Muscle layer of duodenum (tissue), 2 donors: ENCODE data around the gene KLHL4.
"Not testable (repeated sequence)": the region's sequence is repeated elsewhere in the genome, so short reads cannot be mapped to it uniquely, and the experiment has no call there.

Experiments
- H3K27ac ChIP-seq: one replicate; pipeline ENCODE4 v1.7.0; 2013; ENCODE audit warnings: mild to moderate bottlenecking, low read length
- H3K27me3 ChIP-seq: one replicate; pipeline ENCODE4 v1.7.0; 2013; ENCODE audit warnings: low read depth, mild to moderate bottlenecking, control low read depth, low read length
- H3K36me3 ChIP-seq, 2 donors: one replicate each; pipeline ENCODE4 v1.7.0; 2013; ENCODE audit warnings: low read length in 2 of 2, control low read depth in 1 of 2, mild to moderate bottlenecking in 1 of 2; ENCODE audit not compliant: insufficient read depth in 2 of 2, control insufficient read depth in 1 of 2
- H3K4me1 ChIP-seq, 2 donors: one replicate each; pipeline ENCODE4 v1.7.0; 2013; ENCODE audit warnings: low read length in 2 of 2, mild to moderate bottlenecking in 2 of 2, control low read depth in 1 of 2, moderate library complexity in 1 of 2; ENCODE audit not compliant: insufficient read depth in 2 of 2, control insufficient read depth in 1 of 2
- H3K4me3 ChIP-seq, 2 donors: one replicate each; pipeline ENCODE4 v1.7.0; 2013; ENCODE audit warnings: low read length in 2 of 2, low read depth in 1 of 2, mild to moderate bottlenecking in 1 of 2
- H3K9me3 ChIP-seq, 2 donors: one replicate each; pipeline ENCODE4 v1.7.0; 2013; ENCODE audit warnings: low read length in 2 of 2, control low read depth in 1 of 2, mild to moderate bottlenecking in 1 of 2; ENCODE audit not compliant: control insufficient read depth in 1 of 2
- donor health status: healthy.

The KLHL4 gene

DNA sequence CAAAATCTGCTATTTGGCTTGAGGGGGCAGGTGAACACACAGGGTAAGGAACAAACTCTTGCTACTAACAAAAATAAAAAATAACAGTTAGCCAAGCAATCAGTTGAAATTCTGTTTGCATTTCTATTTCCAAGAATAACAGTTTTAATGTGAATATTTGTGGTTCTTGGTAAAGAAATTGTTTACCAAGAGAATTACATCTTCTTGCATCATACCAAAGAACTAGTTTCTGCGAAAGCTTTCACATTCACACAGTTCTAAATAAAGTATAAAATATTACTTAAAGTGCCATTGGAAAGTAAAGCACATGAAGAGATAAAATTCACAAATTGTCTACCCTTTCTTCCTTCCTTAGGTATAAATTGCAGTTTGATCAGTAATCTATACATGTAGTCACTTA, 54.4 kb downstream of the KLHL4 start:
- H3K4me3 ChIP-seq: no peak overlapping the region
- H3K27me3 ChIP-seq: no peaks in the 10 kb centered on the region
- H3K9me3 ChIP-seq: no peaks in the 10 kb centered on the region
- H3K27ac ChIP-seq: no peak overlapping the region
- no peaks in the 10 kb centered on the region for H3K4me1 ChIP-seq
- H3K36me3 ChIP-seq: no peaks in the 10 kb centered on the region

- H3K4me1 ChIP-seq: no peaks in the 10 kb centered on the region
Observed at GRCh38 chrX:87572901-87573300, 55.3 kb downstream of the KLHL4 start.

GRCh38 chrX:87578978-87579377, 61.4 kb downstream of the KLHL4 start:
- H3K27ac ChIP-seq: no peak overlapping the region
- no peaks in the 10 kb centered on the region for H3K4me1 ChIP-seq
- H3K4me3 ChIP-seq: no peak overlapping the region
- H3K27me3 ChIP-seq: no peaks in the 10 kb centered on the region
- no peaks in the 10 kb centered on the region for H3K9me3 ChIP-seq
- H3K36me3 ChIP-seq: no peaks in the 10 kb centered on the region

More at GRCh38 chrX:87572901-87573300, 55.3 kb downstream of the KLHL4 start:
- H3K36me3 ChIP-seq: no peaks in the 10 kb centered on the region
- H3K27me3 ChIP-seq: no peaks in the 10 kb centered on the region
- H3K27ac ChIP-seq: no peak overlapping the region
- H3K9me3 ChIP-seq: no peaks in the 10 kb centered on the region
- no peak overlapping the region for H3K4me3 ChIP-seq

GRCh38 chrX:87580862-87581261, 63.3 kb downstream of the KLHL4 start:
- Histone ChIP-seq H3K27me3 (no peaks in the 10 kb centered on the region), H3K36me3 (no peaks in the 10 kb centered on the region), H3K27ac (no peak overlapping the region), H3K9me3 (no peaks in the 10 kb centered on the region), H3K4me1 (no peaks in the 10 kb centered on the region), H3K4me3 (no peak overlapping the region)

DNA sequence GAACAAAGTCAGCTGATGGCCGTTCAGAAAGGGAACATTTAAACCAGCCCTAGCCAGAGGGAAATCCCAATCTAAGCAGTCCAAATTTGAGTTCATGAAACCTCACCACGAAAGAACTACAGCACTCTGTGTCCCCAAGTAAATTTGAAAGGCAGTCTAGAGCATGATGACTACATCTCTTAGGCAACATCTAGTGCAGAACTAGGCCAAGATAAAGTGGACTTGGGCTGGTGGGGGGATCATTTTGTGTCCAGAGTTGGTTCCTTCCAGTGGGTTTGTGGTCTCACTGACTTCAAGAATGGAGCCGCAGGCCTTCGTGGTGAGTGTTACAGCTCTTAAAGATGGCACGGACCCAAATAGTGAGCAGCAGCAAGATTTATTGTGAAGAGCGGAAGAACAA, 64.9 kb downstream of the KLHL4 start:
- Histone ChIP-seq H3K4me1 (no peaks in the 10 kb centered on the region), H3K27me3 (no peaks in the 10 kb centered on the region), H3K36me3 (no peaks in the 10 kb centered on the region), H3K27ac (no peak overlapping the region), H3K9me3 (no peaks in the 10 kb centered on the region), H3K4me3 (no peak overlapping the region)

- Histone ChIP-seq H3K27ac (no peak overlapping the region), H3K36me3 (no peaks in the 10 kb centered on the region), H3K27me3 (no peaks in the 10 kb centered on the region), H3K4me1 (no peaks in the 10 kb centered on the region), H3K4me3 (no peak overlapping the region), H3K9me3 (no peaks in the 10 kb centered on the region)
Observed at GRCh38 chrX:87583679-87584078, 66.1 kb downstream of the KLHL4 start.

GRCh38 chrX:87616371-87616770, 98.8 kb downstream of the KLHL4 start:
- no peaks in the 10 kb centered on the region for H3K36me3 ChIP-seq
- no peak overlapping the region for H3K27ac ChIP-seq
- no peak overlapping the region for H3K4me3 ChIP-seq
- H3K27me3 ChIP-seq: no peaks in the 10 kb centered on the region
- H3K4me1 ChIP-seq: no peaks in the 10 kb centered on the region
- no peaks in the 10 kb centered on the region for H3K9me3 ChIP-seq

- Histone ChIP-seq H3K4me3 (no peak overlapping the region), H3K36me3 (no peaks in the 10 kb centered on the region), H3K9me3 (no peaks in the 10 kb centered on the region), H3K27me3 (no peaks in the 10 kb centered on the region), H3K27ac (no peak overlapping the region), H3K4me1 (peaks cover 0 to 4% of the 10 kb centered on the region in 2 donors)
Observed at GRCh38 chrX:87621697-87622096, 104.1 kb downstream of the KLHL4 start.

DNA sequence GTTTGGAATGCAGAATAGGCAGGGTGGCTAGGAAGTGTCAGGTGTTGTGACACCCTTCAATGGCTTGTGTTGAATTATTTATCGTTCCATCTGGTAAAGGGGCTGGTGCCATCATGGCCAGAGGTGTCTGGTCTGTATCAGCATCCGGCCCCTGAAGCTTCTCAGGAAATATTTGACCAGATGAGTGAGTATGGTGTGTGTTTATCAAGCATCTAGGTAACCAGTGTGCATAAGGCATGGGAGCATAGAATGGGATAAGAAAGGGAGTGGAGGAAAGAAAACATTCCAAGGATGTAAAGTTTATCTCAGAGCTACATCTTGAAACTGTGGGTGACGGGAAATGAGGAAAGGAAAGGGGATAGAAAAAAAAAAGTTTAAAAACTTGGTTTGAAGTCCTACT, 109.4 kb downstream of the KLHL4 start:
- H3K27ac ChIP-seq: no peak overlapping the region
- peaks cover 0 to under 1% of the 10 kb centered on the region in 2 donors for H3K4me1 ChIP-seq
- H3K9me3 ChIP-seq: no peaks in the 10 kb centered on the region
- H3K36me3 ChIP-seq: no peaks in the 10 kb centered on the region
- H3K4me3 ChIP-seq: no peak overlapping the region
- H3K27me3 ChIP-seq: no peaks in the 10 kb centered on the region

- Histone ChIP-seq H3K27me3 (no peaks in the 10 kb centered on the region), H3K4me1 (no peaks in the 10 kb centered on the region), H3K4me3 (no peak overlapping the region), H3K36me3 (no peaks in the 10 kb centered on the region), H3K27ac (no peak overlapping the region), H3K9me3 (no peaks in the 10 kb centered on the region)
Observed at GRCh38 chrX:87634361-87634760, 116.8 kb downstream of the KLHL4 start.

GRCh38 chrX:87636533-87636932, 118.9 kb downstream of the KLHL4 start:
- no peak overlapping the region for H3K4me3 ChIP-seq
- no peaks in the 10 kb centered on the region for H3K36me3 ChIP-seq
- no peaks in the 10 kb centered on the region for H3K4me1 ChIP-seq
- no peak overlapping the region for H3K27ac ChIP-seq
- no peaks in the 10 kb centered on the region for H3K9me3 ChIP-seq
- no peaks in the 10 kb centered on the region for H3K27me3 ChIP-seq

DNA sequence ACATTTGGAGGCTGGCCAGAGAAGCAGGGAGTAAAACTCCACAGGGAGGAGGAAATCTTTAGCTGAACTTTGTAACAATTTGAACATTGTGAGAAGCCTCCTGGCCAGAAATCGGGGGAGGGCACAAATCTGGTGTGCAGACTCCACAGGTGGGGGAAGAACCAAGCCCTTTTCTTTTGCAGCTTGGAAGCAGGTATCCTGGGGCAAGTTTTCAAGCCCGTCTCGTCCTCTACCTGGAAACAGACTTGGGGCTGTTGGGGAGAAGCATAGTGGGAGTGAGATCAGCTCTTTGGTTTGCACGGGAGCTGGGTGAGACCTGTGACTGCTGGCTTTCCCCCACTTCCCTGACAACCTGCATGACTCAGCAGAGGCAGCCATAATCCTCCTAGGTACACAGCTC, 123.8 kb downstream of the KLHL4 start:
- not testable (repeated sequence) for H3K9me3 ChIP-seq, H3K4me1 ChIP-seq, H3K36me3 ChIP-seq, H3K27me3 ChIP-seq, H3K27ac ChIP-seq, H3K4me3 ChIP-seq
